HS-27A (cell line): ENCODE results near the gene WDR82.

Experiments used
- DNase-seq: peaks from one replicate; pipeline ENCODE4 v3.0.0-alpha.2; 2012; ENCODE audit warnings: low read depth, missing footprints

Gene WDR82

DNA sequence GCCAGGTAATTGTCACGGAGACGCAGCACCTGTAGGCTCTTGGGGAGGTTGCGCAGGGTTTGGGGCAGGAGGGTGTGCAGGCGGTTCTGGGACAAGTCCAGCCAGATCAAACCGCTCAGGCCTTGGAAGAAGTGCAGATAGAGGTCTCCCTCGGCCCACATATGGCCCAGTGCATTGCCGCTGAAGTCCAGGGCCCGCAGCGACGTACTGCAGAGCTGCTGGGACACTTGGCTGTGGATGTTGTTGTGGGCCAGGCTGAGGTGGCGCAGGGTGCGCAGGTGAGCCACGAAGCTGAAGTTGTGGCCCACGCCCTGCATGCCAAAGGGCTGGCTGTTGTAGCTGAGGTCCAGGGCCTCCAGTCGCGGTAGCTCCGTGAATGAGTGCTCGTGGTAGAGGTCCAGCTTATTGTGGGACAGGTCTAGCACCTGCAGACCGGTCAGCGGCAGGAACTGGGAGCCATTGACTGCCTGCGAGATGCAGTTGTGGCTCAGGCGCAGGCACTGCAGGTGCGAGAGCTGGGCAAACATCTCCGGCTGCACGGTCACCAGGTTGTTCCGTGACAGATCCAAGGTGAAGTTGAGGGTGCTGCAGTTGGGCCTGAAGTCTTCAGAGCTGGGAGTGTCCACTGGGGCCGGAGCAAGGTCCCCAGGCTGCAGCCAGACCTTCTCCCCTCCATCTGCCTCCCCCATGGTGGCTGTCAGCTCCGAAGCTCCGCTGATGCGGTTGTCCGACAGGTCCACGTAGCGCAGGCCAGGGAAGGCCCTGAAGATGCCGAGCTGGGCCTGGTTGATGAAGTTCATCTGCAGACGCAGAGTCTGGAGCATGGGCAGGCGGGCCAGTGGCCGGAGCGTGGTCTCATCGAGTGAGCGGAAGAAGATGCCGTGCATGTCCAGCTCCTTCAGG is 55.9 kb downstream of the WDR82 start:
- no peak for DNase-seq

DNA sequence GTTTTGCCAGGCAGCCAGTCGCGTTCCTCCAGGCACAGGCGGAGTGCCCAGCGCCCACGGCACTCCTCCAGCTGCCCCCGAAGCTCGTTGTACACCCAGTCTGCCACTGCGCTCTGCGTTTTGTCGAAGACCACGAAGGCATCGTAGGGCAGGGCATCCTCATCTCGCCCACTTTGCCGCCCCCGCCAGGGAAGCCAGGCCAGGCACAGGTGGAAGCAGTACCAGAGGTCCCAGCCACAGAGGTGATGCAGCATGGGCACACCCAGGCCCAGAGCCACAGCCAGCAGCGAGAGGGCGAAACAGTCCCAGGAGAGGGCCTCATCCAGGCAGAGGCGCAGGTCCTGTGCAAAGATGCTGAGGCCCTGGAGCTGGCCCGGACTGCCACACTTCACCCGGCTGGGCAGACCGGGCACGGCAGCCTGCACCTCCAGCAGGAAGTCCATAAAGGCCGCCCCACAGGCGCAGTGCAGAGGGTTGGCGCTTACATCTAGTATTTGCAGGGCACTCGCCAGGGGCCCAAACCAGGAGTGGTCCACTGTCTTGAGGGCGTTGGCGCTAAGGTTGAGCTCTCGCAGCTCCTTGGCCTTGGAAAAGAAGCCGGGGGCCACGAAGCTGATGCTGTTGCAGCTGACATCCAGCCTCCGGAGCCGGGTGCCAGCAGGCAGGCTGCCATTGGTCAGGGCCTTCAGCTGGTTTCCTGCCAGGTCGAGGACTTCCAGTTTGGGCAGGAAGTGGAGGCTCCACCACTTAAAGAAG is 56.7 kb downstream of the WDR82 start:
- DNase-seq, result no peak

DNA sequence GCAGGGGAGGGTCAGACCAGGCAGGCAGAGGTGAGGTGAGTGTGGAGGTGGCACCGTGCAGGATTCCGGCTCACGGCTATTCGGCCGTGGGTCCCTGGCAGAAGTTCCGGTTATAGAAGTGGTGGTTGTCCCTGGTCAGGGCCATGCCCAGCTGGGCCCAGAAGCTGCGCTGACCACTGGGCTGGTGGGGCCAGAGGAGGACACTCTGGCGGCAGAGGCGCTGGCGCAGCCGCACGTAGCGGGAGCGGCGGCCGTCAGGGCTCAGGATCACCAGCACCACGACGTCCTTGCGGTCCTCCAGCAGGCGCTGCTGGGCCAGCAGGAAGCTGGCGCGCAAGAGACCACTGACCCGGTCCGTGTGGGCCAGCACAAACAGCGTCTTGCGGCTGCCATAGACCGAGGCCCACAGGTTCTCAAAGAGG is 57.3 kb downstream of the WDR82 start:
- DNase-seq, result no peak

DNA sequence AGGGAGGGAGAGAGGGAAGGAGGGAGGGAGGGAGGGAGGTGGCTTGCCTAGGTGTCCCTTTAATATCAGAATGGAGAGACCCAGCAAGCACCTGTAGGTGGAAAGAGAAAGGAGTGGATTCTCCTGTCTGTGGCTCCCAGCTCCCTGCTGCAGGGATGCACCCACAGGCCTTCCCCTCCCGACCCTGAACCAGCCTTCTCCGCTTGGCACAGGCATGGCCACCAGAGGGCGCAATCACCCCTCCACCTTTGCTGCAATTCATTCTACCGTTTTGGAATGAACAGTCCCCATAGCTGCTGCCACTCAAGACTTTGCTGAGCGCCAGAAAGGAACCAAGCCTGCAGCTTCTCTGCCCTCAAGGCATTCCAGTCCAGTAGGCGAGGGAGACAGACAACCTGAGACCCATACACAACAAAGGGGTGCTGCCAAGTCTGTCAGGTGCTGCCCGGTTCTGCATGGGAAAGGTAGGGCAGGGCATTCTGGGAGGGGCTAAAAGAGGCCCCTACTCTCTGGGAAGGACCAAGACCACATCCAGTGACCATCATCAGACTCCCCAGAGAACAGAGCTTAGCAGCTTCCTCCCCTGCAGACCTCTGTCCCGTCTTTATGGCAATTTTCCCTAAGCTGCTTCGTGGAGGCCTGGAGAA is 57.9 kb downstream of the WDR82 start:
- DNase-seq, result no peak

DNA sequence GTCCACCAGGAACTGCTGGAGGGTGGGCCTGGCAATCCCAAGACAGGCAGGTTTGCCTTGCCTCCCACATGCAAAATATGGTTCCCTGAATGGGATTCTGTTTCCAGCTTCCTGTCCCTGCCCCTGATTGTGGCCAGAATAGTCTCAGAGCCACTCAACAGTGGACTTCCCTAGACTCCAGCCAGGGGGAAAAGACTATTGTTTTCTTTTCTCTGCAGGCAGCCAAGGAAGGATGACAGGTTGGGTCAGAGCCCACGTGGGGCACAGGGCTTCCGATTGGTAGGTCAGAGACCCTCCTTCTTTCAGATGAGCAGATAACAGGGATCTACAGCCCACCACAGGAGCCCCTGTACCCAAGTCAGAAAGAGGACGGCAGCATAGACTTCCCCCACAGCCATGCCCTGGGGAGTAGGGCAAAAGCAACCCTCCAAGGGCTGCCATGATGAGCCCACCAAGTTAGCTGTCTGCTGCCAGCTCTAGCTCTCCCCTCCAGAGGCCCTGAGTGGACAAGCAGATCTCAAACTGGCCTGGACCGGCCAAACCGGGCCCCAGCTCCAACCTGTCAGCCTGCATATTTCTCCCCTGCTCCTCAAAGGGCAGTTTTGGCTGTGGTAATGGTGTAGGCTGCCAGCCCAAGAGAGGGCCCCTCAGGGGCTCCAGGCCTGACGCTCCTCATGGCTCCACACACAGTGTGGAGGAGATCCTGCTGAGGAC is 59.4 kb downstream of the WDR82 start:
- no peak for DNase-seq

DNA sequence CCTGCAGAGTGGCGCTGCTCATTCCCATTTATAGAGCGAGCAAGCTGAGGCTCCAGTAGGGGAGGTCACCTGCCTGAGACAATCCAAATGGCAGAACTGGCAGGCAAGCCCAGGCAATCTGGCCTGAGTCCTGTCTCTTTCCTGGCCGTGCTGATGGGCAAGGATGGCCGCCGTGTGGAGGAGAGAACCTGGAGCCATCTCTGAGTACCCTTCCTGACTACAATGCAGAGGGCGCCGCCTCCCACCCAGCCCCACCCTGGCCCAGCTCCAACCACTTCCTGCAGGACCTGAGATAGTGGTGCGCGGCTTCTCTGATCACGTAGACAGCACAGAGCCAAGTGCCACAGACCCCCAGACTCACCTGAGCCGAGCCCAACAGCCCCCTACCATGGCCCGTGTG is 60.0 kb downstream of the WDR82 start:
- DNase-seq, result no peak

DNA sequence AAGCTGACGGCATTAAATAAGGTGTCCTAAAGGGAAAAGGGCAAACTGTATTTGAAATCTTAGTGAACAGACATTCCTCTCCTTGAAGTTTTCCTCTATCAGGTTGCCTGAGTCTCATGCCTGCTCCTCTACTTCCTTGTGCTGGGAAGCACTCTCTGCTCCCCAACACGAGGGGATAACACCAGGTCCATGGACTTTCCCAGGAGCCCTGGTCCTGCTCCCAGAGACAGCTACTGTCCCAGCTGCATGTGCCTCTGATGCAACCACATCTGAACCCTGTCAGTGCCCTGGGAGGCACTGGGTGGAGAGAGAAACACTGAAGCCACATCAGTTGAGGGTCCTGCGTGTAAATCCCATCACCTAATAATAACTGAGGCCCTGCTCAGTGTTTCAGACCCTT is 60.4 kb downstream of the WDR82 start:
- no peak for DNase-seq

DNA sequence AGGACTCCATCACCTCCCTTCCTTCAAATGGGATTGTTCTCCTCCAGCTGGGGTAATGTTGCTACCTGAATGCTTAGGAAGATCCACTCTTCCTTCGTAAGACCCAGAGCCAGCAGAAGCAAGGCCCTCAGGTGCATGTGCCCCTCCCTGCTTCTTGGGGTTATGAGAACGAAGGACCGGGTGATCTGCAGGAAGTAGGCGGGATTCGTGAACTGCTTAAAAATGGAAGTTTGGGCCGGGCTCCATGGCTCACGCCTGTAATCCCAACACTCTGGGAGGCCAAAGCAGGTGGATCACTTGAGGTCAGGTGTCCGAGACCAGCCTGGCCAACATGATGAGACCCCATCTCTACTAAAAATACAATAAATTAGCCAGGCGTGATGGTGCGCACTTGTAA is 61.0 kb downstream of the WDR82 start:
- no peak for DNase-seq

DNA sequence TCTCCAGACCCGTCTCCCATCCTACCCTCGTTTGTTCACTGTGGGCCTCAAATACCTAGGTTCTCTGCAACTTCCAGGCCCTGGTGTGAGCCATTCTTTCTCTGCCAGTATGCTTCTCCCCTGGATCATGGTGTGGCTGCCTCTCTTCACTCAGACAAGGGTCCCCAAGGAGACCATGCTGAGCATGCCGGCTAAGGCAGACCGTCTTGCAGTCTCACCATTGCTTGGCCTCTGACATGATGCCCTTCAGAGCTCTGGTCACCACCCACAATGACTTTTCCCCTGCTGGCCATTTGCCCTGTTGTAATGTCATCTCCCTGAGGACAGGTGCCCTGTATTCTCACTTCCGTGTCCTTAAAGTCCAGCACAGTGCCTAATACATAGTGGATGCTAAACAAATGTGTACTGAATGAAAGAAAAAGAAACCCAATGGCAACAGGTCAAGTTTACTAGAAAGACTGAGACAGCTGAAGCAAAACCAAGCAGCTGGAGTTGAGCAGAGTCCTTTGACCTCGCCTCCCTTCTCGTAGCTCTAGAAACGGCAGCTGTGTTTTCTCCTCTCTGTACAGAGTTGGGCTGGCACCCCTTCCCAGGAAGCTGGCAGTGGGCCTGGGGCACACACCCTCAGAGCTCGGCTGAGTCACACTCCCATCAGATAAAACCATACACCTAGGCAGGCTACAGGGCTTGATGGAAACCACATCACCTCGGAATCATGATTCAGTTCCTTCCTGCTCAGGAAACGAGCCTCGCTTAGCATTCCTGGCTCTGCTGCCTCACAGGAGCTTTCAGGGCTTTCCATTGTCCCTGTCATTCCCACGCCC is 61.7 kb downstream of the WDR82 start:
- no peak for DNase-seq

DNA sequence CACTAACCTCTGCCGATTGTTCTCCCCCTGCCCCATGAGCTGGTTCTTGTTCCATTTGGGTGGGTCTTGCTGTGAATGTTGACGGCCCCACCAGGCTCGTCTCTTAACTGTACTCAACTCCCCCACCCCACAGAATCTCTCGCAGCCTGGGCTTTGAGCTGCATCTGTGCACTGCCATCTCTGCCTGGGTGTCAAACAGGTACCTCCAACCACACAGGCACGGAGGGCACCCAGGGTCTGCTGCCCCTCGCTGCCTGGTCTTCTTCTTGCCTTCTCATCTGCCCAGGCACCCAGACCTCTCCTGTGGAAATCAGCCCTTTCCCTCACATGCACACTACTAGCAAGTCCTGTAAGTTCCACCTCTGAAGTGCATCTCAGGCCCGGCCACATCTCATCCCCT is 63.1 kb downstream of the WDR82 start:
- no peak for DNase-seq

DNA sequence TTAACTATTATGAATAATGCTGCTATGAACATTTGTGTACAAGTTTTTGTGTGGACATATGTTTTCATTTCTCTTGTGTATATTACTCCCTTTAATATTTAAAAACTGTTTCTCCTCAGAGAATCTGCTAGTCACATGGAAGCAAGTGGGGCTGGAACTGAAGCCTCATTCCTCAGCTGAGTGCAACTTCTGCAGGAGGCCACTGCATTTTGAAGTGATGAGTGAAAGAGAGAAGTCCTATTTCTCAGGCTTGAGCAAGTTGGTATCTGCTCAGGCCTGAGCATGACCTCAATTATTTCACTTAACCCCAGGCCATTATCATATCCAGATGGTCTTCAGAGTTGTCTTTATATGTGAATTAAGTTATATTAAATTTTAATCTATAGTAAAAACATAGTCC is 64.5 kb downstream of the WDR82 start:
- no peak for DNase-seq

DNA sequence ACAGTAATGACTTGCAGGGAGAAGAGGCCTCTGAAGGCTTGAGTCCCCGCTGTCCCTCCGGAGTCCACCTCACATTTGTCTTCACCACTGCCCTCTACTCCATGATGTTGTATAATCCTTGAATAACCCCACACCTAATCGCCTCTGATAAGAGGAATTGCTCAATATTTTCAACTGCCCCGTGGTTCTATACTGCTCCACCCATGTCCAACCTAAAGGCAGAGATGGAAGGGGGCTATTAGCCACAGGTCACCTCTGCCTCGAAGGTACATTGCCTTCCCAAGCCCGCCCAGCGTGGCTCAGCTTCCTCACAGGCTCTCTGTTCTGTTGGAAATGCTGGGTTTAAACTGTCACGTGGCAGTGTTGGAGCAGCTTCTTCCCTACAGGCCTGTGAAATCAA is 65.4 kb downstream of the WDR82 start:
- DNase-seq, result no peak

DNA sequence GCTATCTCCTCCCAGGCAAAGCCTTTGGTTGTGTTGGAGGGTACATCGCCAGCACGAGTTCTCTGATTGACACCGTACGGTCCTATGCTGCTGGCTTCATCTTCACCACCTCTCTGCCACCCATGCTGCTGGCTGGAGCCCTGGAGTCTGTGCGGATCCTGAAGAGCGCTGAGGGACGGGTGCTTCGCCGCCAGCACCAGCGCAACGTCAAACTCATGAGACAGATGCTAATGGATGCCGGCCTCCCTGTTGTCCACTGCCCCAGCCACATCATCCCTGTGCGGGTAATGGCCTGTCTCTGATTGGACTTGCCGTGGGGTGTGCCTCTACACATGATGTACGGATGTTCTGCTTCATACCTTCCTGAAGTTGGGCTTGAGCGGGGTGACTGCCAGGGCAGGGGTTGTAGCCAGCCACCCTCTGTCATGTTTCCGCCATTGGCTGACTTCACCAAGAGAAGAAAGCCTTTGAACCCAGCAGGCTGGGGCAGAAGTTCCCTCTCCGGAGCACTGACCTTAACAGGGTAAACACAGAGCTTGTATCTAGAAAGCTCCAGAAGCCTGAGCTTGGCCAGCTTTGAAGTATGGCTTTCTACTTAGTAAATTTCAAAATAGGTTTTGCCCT is 67.1 kb downstream of the WDR82 start:
- DNase-seq, result no peak

DNA sequence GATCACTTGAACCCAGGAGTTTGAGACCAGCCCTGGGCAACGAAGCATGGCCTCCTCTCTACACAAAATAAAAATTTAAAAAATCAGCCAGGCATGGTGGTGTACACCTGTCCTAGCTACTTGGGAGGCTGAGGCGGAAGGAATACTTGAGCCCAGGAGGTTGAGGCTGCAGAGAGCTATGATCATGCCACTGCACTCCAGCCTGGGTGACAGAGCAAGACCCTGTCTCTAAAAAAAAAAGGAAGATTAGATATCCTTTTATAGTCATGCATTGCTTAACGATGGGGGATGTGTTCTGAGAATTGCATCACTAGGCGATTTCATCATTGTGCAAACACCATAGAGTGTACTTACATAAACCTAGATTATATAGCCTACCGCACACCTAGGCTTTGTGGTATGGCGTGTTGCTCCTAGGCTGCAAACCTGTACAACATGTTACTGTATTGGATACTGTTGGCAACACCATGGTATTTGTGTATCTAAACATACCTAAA is 67.9 kb downstream of the WDR82 start:
- no peak for DNase-seq

DNA sequence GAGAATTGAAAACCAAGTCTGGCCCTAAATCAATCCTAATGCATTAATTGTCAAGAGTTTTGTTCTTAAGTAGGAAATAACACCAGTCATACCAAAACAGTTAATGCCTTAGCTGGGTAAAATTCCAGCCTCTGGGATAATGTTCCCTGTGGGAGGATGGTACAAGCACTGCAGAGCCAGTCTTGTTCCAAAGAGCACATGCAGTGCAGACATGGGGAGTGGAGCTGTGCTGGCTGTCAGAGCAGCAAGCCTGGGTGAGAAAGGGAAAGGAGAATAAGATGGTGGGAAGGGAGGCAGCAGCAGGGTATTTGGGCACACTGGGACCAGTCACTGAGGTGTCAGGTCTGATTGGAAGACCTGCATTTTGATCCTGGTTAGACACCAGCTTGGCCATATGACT is 68.4 kb downstream of the WDR82 start:
- no peak for DNase-seq

DNA sequence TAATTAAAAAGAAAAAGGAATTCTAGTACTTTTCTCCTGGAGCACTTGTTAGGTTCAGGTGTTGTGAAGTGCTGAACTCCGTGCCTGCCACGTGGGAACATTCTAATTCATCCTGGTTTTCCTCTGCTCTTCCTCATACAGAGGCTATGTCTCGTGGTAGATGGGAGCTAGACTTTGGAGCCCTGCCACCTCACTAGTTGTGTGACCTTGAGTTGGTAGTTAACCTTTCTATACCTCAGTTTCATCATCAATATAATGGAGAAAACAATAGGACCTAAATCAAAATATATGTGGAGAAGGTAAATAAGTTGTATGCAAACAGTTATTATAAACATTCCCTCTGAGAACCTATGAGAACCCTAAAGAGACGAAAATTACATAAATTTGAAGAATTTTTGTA is 69.9 kb downstream of the WDR82 start:
- no peak for DNase-seq

DNA sequence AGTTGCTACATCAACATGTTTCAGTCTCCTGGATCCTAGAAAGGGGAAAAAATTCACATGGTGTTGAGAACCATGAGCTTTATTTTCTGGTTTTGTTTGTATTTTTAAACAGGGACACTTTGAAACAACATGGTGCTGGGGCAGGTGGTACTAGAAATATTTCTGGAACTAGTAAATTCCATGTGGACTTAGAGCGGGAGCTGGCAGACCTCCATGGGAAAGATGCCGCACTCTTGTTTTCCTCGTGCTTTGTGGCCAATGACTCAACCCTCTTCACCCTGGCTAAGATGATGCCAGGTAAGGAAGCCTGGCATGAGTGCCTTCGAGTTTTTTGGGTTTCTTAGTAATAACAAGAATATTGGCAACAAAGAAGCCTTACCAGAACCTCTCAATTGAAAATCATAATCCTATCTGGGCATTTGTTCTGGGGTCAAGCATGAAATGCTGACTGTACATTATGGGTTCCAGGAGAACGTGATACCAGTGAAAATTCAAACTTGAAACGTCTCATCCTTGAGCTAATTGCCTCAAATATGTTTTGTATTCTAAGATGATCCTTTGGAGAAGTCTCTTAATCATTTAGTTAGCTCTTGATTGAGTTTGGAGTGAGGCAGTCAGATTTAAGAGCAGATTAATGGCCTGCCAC is 72.6 kb downstream of the WDR82 start:
- DNase-seq, result no peak
